HepG2 (cell line): Measurements from ENCODE around the gene PAK6. TPM values are rescaled to one million over a fixed set of nuclear protein-coding genes. Genes with fewer than 3 reads are reported as not detected.

Experiments
- ATAC-seq: fragments of 200-7000 bp; cut with Tn5 transposase; 3 replicates; pipeline ENCODE4 v1.9.1; 2020; ENCODE audit warnings: mild to moderate bottlenecking, moderate library complexity
- BruUV-seq: library from RNA; stranded (reverse); fragments of 400-500 nt; replicated peaks from 2 replicates; lab custom pipeline; 2021; lab: Mats Ljungman, UMichigan
- CTCF ChIA-PET: fragments of 300-600 bp; formaldehyde crosslinking; extraction: SDS; loops from one replicate; lab custom pipeline; 2021; ENCODE audit warnings: low total read pairs, inconsistent platforms, low intra/inter-chr PET ratio; lab: Yijun Ruan, JAX
- POLR2A ChIA-PET: fragments of 350-600 bp; sonication (Branson Sonifier 250); formaldehyde crosslinking; loops from one replicate; lab custom pipeline; 2020; ENCODE audit warnings: antibody characterized with exemption, inconsistent platforms; lab: Yijun Ruan, JAX
- DNase-seq: peaks from one replicate; pipeline ENCODE4 v3.0.0-alpha.2; 2015; ENCODE audit warnings: low spot score
- FAIRE-seq: peaks from 3 replicates; lab custom pipeline; 2011; peaks lifted over from hg19 to GRCh38; lab: Jason Lieb, UNC
- H2AFZ ChIP-seq: one replicate; pipeline ENCODE4 v1.6.1; 2011; ENCODE audit warnings: low read length, inconsistent platforms
- H3K27ac ChIP-seq: fragments of 300-600 bp; 3 replicates; pipeline ENCODE4 v1.8.0; 2011; ENCODE audit warnings: mixed run types, mild to moderate bottlenecking, mixed read lengths, low read length, inconsistent platforms; ENCODE audit not compliant: insufficient read depth; ENCODE audit errors: extremely low read length
- H3K27me3 ChIP-seq, 2 experiments: fragments of 200-600 bp in 1 of 2; 2 replicates in 1 of 2; 3 replicates in 1 of 2; pipeline versions ENCODE4 v1.6.0 to v1.8.0; 2011; ENCODE audit warnings: low read length in 2 of 2, mild to moderate bottlenecking in 2 of 2, moderate library complexity in 2 of 2, inconsistent platforms in 1 of 2; ENCODE audit not compliant: insufficient read depth in 2 of 2, control insufficient read depth in 1 of 2
- H3K36me3 ChIP-seq, 2 experiments: fragments of 200-600 bp in 1 of 2; replicated peaks in 1 of 2; 2 replicates in 1 of 2; 3 replicates in 1 of 2; pipeline versions ENCODE4 v1.5.1 to v1.8.0; 2011; ENCODE audit warnings: low read length in 2 of 2, inconsistent platforms in 1 of 2; ENCODE audit not compliant: insufficient read depth in 2 of 2, control insufficient read depth in 1 of 2
- H3K4me1 ChIP-seq: 2 replicates; pipeline ENCODE4 v1.5.1; 2012; ENCODE audit warnings: low read length, inconsistent platforms; ENCODE audit not compliant: insufficient read depth
- H3K4me2 ChIP-seq: 2 replicates; pipeline ENCODE4 v1.6.0; 2011; ENCODE audit warnings: low read depth, low read length, inconsistent platforms
- H3K4me3 ChIP-seq, 3 experiments: fragments of 200-600 bp in 1 of 3; sonication (generic), shearing (Covaris generic) in 1 of 3; replicated peaks in 1 of 3; 2 replicates each; pipeline ENCODE4 v1.5.1; 2011 to 2016; ENCODE audit warnings: low read length in 3 of 3, inconsistent platforms in 2 of 3, low read depth in 2 of 3, mild to moderate bottlenecking in 2 of 3, control low read depth in 1 of 3, mixed read lengths in 1 of 3; ENCODE audit not compliant: insufficient read depth in 1 of 3
- H3K79me2 ChIP-seq: one replicate; pipeline ENCODE4 v1.6.1; 2011; ENCODE audit warnings: low read length, inconsistent platforms; ENCODE audit not compliant: insufficient read depth
- H3K9ac ChIP-seq: 2 replicates; pipeline ENCODE4 v1.6.0; 2011; ENCODE audit warnings: mild to moderate bottlenecking, low read depth, low read length, inconsistent platforms; ENCODE audit not compliant: insufficient read depth
- H3K9me3 ChIP-seq: 2 replicates; pipeline ENCODE4 v1.5.1; 2012; ENCODE audit warnings: mild to moderate bottlenecking, low read length
- H4K20me1 ChIP-seq: 2 replicates; pipeline ENCODE4 v1.6.0; 2011; ENCODE audit warnings: inconsistent platforms, mild to moderate bottlenecking, low read length, moderate library complexity; ENCODE audit not compliant: insufficient read depth
- ETV6 ChIP-seq: sonication (generic); formaldehyde crosslinking; conservative IDR thresholded peaks from 2 replicates; pipeline ENCODE4 v1.4.0; 2020; ENCODE audit warnings: missing genetic modification reagents
- MEIS1 ChIP-seq: sonication (generic); formaldehyde crosslinking; IDR thresholded peaks from 2 replicates; pipeline ENCODE4 v1.9.0; 2021; ENCODE audit warnings: mild to moderate bottlenecking, missing genetic modification reagents, moderate library complexity, borderline replicate concordance
- THAP9 ChIP-seq: sonication (generic); formaldehyde crosslinking; IDR thresholded peaks from 2 replicates; pipeline ENCODE4; 2020; ENCODE audit warnings: missing genetic modification reagents, mild to moderate bottlenecking, borderline replicate concordance
- ZFP36L2 ChIP-seq: sonication (generic); formaldehyde crosslinking; IDR thresholded peaks from 2 replicates; pipeline ENCODE4 v1.4.0; 2020; ENCODE audit warnings: missing genetic modification reagents
- ZKSCAN1 ChIP-seq: fragments of 150-350 bp; IDR thresholded peaks from 2 replicates; pipeline ENCODE4 v1.6.1; 2014; ENCODE audit warnings: low read length
- ZNF784 ChIP-seq: sonication (generic); formaldehyde crosslinking; IDR thresholded peaks from 2 replicates; pipeline ENCODE4 v1.5.1; 2020; ENCODE audit warnings: missing genetic modification reagents, mild to moderate bottlenecking, borderline replicate concordance
- WGBS: methylation state at CpG from one replicate; pipeline ENCODE4 v1.1.6; 2017; ENCODE audit warnings: low lambda C conversion rate; 5-methylcytosine and 5-hydroxymethylcytosine counted together
- in situ Hi-C: cut with HindIII; loops from 2 replicates; pipeline ENCODE4 v1.10.0; 2017; ENCODE audit warnings: low pct_unique_long_range_greater_than_20kb; ENCODE audit not compliant: extremely low pct_ligation_motif_present
- intact Hi-C: fragments of 100-400 bp; cut with micrococcal nuclease; formaldehyde crosslinking; loops from one replicate; pipeline ENCODE4 v1.10.0; 2022; ENCODE audit not compliant: unreplicated experiment
- polyA plus RNA-seq, 8 experiments: library from polyadenylated mRNA; depleted of rRNA in 3 of 8; stranded (reverse) in 7 of 8; unstranded in 1 of 8; fragments of >200 nt; fragmentation: Illumina TruSeq in 4 of 8; extraction: Trizol in 4 of 8; gene quantifications; 2 replicates each; pipeline versions ENCODE4 v1.2.1 to v1.2.3, GENCODE V29; 2011 to 2016; ENCODE audit warnings: low read depth in 4 of 8, missing spikeins in 1 of 8, mixed read lengths in 1 of 8; ENCODE audit not compliant: insufficient read depth in 1 of 8
- total RNA-seq, 5 experiments: library from RNA; depleted of rRNA; stranded (reverse); fragments of >200 nt; fragmentation: Illumina TruSeq; extraction: Trizol; gene quantifications; 2 replicates each; pipeline ENCODE4 v1.2.3, GENCODE V29; 2016; ENCODE audit warnings: low read depth in 1 of 5
- TF ChIP-seq, protein P1 (sequence below): IDR thresholded peaks from 2 replicates; pipeline ENCODE4 v1.6.1; 2016; ENCODE audit warnings: missing biosample characterization, missing genetic modification reagents, low read depth
- TF ChIP-seq, protein P2 (sequence below): sonication (generic); formaldehyde crosslinking; IDR thresholded peaks from 2 replicates; pipeline ENCODE4 v1.4.0; 2020; ENCODE audit warnings: missing genetic modification reagents

Gene PAK6
- total and polyA plus RNA-seq, 2 of the 13 experiments (the other 11 are each of a cell fraction or from before 2014, with no cell fraction given): 0.07 TPM; not detected in 1

- Histone ChIP-seq H4K20me1 (no peaks in the 10 kb centered on the region), H3K9me3 (no peaks in the 10 kb centered on the region), H3K9ac (no peak overlapping the region), H3K4me2 (peak overlapping the region; percentile 63), H3K4me1 (peaks cover 28% of the 10 kb centered on the region), H3K27me3 (peaks cover 3 to 66% of the 10 kb centered on the region in 2 experiments; a peak in 4 of 5 replicates), H3K79me2 (no peaks in the 10 kb centered on the region), H3K27ac (no peak overlapping the region)
- POLR2A ChIA-PET: no interaction called here
- 76% methylated on average over 19 of the region's 28 CpGs for WGBS
- ATAC-seq (no peak), DNase-seq (no peak), FAIRE-seq (no peak)
- no TSS peak for BruUV-seq
- intact Hi-C loops (no loop called here), in situ Hi-C loops (no loop called here)
- TF ChIP-seq ZFP36L2 (CRISPR knock-in tag): no peak
- no peak for TF ChIP-seq ZKSCAN1
- TF ChIP-seq ETV6 (CRISPR knock-in tag): no peak
- TF ChIP-seq, protein P1, sequence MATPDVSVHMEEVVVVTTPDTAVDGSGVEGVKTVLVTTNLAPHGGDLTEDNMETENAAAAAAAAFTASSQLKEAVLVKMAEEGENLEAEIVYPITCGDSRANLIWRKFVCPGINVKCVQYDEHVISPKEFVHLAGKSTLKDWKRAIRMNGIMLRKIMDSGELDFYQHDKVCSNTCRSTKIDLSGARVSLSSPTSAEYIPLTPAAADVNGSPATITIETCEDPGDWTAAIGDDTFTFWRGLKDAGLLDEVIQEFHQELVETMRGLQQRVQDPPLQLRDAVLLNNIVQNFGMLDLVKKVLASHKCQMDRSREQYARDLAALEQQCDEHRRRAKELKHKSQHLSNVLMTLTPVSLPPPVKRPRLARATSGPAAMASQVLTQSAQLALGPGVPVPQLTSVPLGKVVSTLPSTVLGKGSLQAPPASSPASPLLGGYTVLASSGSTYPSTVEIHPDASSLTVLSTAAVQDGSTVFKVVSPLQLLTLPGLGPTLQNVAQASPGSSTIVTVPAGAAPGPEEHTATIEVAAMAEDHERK: no peak
- no peak for TF ChIP-seq THAP9 (CRISPR knock-in tag)
- no peak for TF ChIP-seq MEIS1
- no peak for TF ChIP-seq ZNF784 (CRISPR knock-in tag)
- TF ChIP-seq, protein P2, sequence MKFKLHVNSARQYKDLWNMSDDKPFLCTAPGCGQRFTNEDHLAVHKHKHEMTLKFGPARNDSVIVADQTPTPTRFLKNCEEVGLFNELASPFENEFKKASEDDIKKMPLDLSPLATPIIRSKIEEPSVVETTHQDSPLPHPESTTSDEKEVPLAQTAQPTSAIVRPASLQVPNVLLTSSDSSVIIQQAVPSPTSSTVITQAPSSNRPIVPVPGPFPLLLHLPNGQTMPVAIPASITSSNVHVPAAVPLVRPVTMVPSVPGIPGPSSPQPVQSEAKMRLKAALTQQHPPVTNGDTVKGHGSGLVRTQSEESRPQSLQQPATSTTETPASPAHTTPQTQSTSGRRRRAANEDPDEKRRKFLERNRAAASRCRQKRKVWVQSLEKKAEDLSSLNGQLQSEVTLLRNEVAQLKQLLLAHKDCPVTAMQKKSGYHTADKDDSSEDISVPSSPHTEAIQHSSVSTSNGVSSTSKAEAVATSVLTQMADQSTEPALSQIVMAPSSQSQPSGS: no peak
- TF ChIP-seq, all 625 proteins: peak for 0
- Histone ChIP-seq H3K4me3 (peak overlapping the region; percentile 23 to 64 (median 42); a peak in 4 of 6 replicates), H2AFZ (no peak overlapping the region), H3K36me3 (no peaks in the 10 kb centered on the region)
- CTCF ChIA-PET: interaction anchor here (1.6 kb wide), 1 partner anchor 21 kb away, joined by 5 read pairs; no protein-coding TSS in a partner anchor
These were observed 14.4 kb downstream of the PAK6 start for GRCh38 chr15:40253167-40253790.
